GM12878 (cell line): ENCODE measurements around the gene GRIA4. TPM values are rescaled to one million over a fixed set of nuclear protein-coding genes. Genes with fewer than 3 reads are reported as not detected.

Experiments
- ATAC-seq: fragments of 200-7000 bp; cut with Tn5 transposase; 3 replicates; pipeline ENCODE4 v1.9.1; 2020; ENCODE audit warnings: mild to moderate bottlenecking, moderate library complexity
- BruUV-seq: library from RNA; stranded (reverse); fragments of 400-500 nt; replicated peaks from 2 replicates; lab custom pipeline; 2021; lab: Mats Ljungman, UMichigan
- CTCF ChIA-PET: fragments of 300-600 bp; sonication (Branson Sonifier 250); formaldehyde crosslinking; extraction: SDS; loops from one replicate; lab custom pipeline; 2021; ENCODE audit warnings: inconsistent platforms; lab: Yijun Ruan, JAX
- POLR2A ChIA-PET: fragments of 350-600 bp; formaldehyde crosslinking; extraction: SDS; loops from one replicate; lab custom pipeline; 2021; ENCODE audit warnings: inconsistent platforms; lab: Charles Lee
- RAD21 ChIA-PET: fragments of 300-600 bp; sonication (Branson Sonifier 250); formaldehyde crosslinking; loops from one replicate; lab custom pipeline; 2023; ENCODE audit warnings: antibody characterized with exemption; ENCODE audit not compliant: unreplicated experiment; lab: Charles Lee
- SMC1A ChIA-PET: fragments of 300-600 bp; sonication (Branson Sonifier 250); formaldehyde crosslinking; loops from one replicate; lab custom pipeline; 2023; ENCODE audit not compliant: unreplicated experiment, uncharacterized antibody; lab: Charles Lee
- DNase-seq: peaks from one replicate; pipeline ENCODE4 v3.0.0-alpha.2; 2011; ENCODE audit warnings: low read depth, low spot score
- FAIRE-seq: peaks from 3 replicates; lab custom pipeline; 2011; peaks lifted over from hg19 to GRCh38; lab: Jason Lieb, UNC
- H2AFZ ChIP-seq: 2 replicates; pipeline ENCODE4 v1.6.0; 2011; ENCODE audit warnings: low read depth, low read length, control low read depth; ENCODE audit not compliant: control insufficient read depth
- H3K27ac ChIP-seq: 2 replicates; pipeline ENCODE4 v1.5.1; 2011; ENCODE audit warnings: control low read depth; ENCODE audit not compliant: control insufficient read depth, insufficient read depth
- H3K27me3 ChIP-seq, 2 experiments: replicated peaks in 1 of 2; 2 replicates each; pipeline versions ENCODE4 v1.6.0 to v1.6.1; 2011; ENCODE audit warnings: low read length in 1 of 2; ENCODE audit not compliant: control insufficient read depth in 2 of 2, insufficient read depth in 2 of 2
- H3K36me3 ChIP-seq, 2 experiments: 2 replicates each; pipeline ENCODE4 v1.5.1; 2011; ENCODE audit warnings: low read length in 1 of 2; ENCODE audit not compliant: control insufficient read depth in 2 of 2, insufficient read depth in 2 of 2
- H3K4me1 ChIP-seq: 2 replicates; pipeline ENCODE4 v1.6.1; 2011; ENCODE audit warnings: mild to moderate bottlenecking, low read length, moderate library complexity, mixed read lengths; ENCODE audit not compliant: control insufficient read depth, insufficient read depth
- H3K4me2 ChIP-seq: 2 replicates; pipeline ENCODE4 v1.6.0; 2011; ENCODE audit warnings: control low read depth; ENCODE audit not compliant: control insufficient read depth, insufficient read depth
- H3K4me3 ChIP-seq: fragments of 200-600 bp; sonication (generic); 2 replicates; pipeline ENCODE4 v1.5.1; 2016
- H3K79me2 ChIP-seq: 2 replicates; pipeline ENCODE4 v1.6.0; 2011; ENCODE audit warnings: low read length; ENCODE audit not compliant: control insufficient read depth, insufficient read depth
- H3K9ac ChIP-seq: 2 replicates; pipeline ENCODE4 v1.8.0; 2011; ENCODE audit warnings: low read length, control low read depth, mixed read lengths; ENCODE audit not compliant: control insufficient read depth, insufficient read depth
- H3K9me3 ChIP-seq: replicated peaks from 3 replicates; pipeline ENCODE4 v1.5.1; 2011; ENCODE audit warnings: mild to moderate bottlenecking, low read length; ENCODE audit not compliant: control insufficient read depth, insufficient read depth
- H4K20me1 ChIP-seq: 2 replicates; pipeline ENCODE4 v1.6.0; 2011; ENCODE audit not compliant: control insufficient read depth, insufficient read depth
- ASH2L ChIP-seq: fragments of 300-600, 200-600 bp; sonication (generic); IDR thresholded peaks from 2 replicates; pipeline ENCODE4 v1.6.1; 2017; ENCODE audit warnings: low read depth, mild to moderate bottlenecking, borderline replicate concordance
- BHLHE40 ChIP-seq, 2 experiments: fragments of 450-650 bp in 1 of 2; IDR thresholded peaks; 2 replicates each; pipeline ENCODE4 v1.6.1; 2011 to 2017; ENCODE audit warnings: low read depth in 2 of 2, borderline replicate concordance in 1 of 2, improper control_type of control experiment in 1 of 2, low read length in 1 of 2, mild to moderate bottlenecking in 1 of 2
- CREM ChIP-seq: IDR thresholded peaks from 2 replicates; pipeline ENCODE4 v1.6.1; 2014; ENCODE audit warnings: antibody characterized with exemption, low read depth
- FOXM1 ChIP-seq: IDR thresholded peaks from 2 replicates; pipeline ENCODE4 v1.6.1; 2012; ENCODE audit warnings: low read depth, mild to moderate bottlenecking, inconsistent platforms, low read length, moderate library complexity
- GATAD2B ChIP-seq: fragments of 450-650 bp; conservative IDR thresholded peaks from 2 replicates; pipeline ENCODE4 v1.6.1; 2017; ENCODE audit warnings: low read depth, mild to moderate bottlenecking, moderate library complexity
- LARP7 ChIP-seq: fragments of 450-650 bp; IDR thresholded peaks from 2 replicates; pipeline ENCODE4 v1.6.1; 2017; ENCODE audit warnings: mild to moderate bottlenecking
- PAX8 ChIP-seq: fragments of 450-650 bp; IDR thresholded peaks from 2 replicates; pipeline ENCODE4 v1.6.1; 2017; ENCODE audit warnings: mild to moderate bottlenecking, moderate library complexity
- TCF12 ChIP-seq: IDR thresholded peaks from 2 replicates; pipeline ENCODE4 v1.6.1; 2011; ENCODE audit warnings: low read depth, mild to moderate bottlenecking, low read length
- ZNF384 ChIP-seq: IDR thresholded peaks from 2 replicates; pipeline ENCODE4 v1.6.1; 2012; ENCODE audit warnings: low read depth, mild to moderate bottlenecking, low read length, improper control_type of control experiment, borderline replicate concordance
- WGBS: methylation state at CpG from one replicate; pipeline ENCODE4 v1.1.6; 2016; ENCODE audit warnings: low lambda C conversion rate; ENCODE audit not compliant: insufficient replicate concordance, insufficient coverage; ENCODE audit errors: missing lambda C conversion rate; 5-methylcytosine and 5-hydroxymethylcytosine counted together
- in situ Hi-C: fragments of 300-500 bp; cut with MboI; formaldehyde crosslinking; loops from 9 replicates; pipeline ENCODE4 v1.14.3; 2018; ENCODE audit warnings: mixed read lengths
- intact Hi-C: fragments of 100-400 bp; cut with micrococcal nuclease; formaldehyde crosslinking; loops from one replicate; pipeline ENCODE4 v1.14.2; 2022; ENCODE audit not compliant: unreplicated experiment
- polyA plus RNA-seq, 11 experiments: library from polyadenylated mRNA; depleted of rRNA in 4 of 11; unstranded in 6 of 11; stranded (reverse) in 5 of 11; fragments of >200 nt; fragmentation: Nextera tagmentation in 4 of 11; fragmentation: Illumina TruSeq in 1 of 11; extraction: Ambion mirVana in 4 of 11; extraction: Trizol in 1 of 11; gene quantifications; 1 replicate in 1 of 11; 2 replicates in 10 of 11; pipeline versions ENCODE4 v1.2.1 to v1.2.3, GENCODE V29; 2011 to 2016; ENCODE audit warnings: inconsistent platforms in 2 of 11, missing spikeins in 2 of 11, low read depth in 1 of 11
- total RNA-seq, 4 experiments: library from RNA; depleted of rRNA in 3 of 4; stranded (reverse); fragments of >200 nt in 3 of 4; fragmentation: Illumina TruSeq in 1 of 4; extraction: Trizol in 1 of 4; gene quantifications; 2 replicates each; pipeline versions ENCODE4 v1.2.1 to v1.2.3, GENCODE V29; 2013 to 2021
- TF ChIP-seq, protein P1 (sequence below): IDR thresholded peaks from 2 replicates; pipeline ENCODE4 v1.6.1; 2012; ENCODE audit warnings: low read depth, low read length, improper control_type of control experiment
- TF ChIP-seq, protein P2 (sequence below): IDR thresholded peaks from 2 replicates; pipeline ENCODE4 v1.6.1; 2011; ENCODE audit warnings: borderline replicate concordance, low read depth, mild to moderate bottlenecking, moderate library complexity, mixed read lengths, low read length; ENCODE audit not compliant: insufficient read depth; ENCODE audit errors: extremely low read length
- TF ChIP-seq, protein P3 (sequence below): fragments of 450-650 bp; IDR thresholded peaks from 2 replicates; pipeline ENCODE4 v1.6.1; 2017; ENCODE audit warnings: low read depth, mild to moderate bottlenecking, moderate library complexity

GRIA4 gene
- total and polyA plus RNA-seq, 10 of the 15 experiments (the other 5 are each of a cell fraction or from before 2014, with no cell fraction given): 0.04 TPM; not detected in 9

DNA sequence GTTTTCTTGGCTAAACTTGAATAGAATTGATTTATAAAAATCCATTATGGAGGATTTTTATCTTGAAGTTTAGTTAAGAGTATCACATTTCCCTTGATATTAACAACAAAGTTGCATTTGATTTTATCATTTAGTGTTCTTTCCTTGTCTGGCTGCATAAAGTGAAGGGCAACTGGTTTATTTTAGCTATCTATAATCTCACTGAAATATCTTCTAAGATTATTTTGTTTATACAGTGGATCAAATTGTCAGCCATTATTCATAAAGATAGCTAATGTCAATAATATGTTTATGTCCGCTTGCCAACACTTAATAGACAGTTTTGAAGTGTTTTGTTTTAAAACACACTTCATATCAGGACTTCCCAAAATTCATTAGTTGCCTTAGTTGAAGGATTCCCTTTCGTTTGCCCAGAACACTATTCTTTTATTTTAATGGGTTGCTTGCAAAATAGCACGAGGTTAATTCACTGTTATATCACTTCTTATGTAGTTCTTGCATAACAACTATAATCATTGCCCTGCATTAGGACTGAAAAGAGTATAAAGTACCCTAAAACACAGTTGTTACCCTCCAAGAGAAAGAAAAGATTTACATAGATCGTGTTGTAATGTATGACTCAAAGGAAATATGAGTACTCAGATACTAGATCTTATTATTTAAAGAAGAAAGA lies 339.2 kb downstream of the GRIA4 start:
- Histone ChIP-seq H3K4me2 (no peak overlapping the region), H3K79me2 (no peaks in the 10 kb centered on the region), H4K20me1 (no peaks in the 10 kb centered on the region), H3K9me3 (no peaks in the 10 kb centered on the region), H3K9ac (no peak overlapping the region), H3K36me3 (no peaks in the 10 kb centered on the region), H3K4me1 (no peaks in the 10 kb centered on the region), H2AFZ (no peak overlapping the region), H3K27me3 (no peaks in the 10 kb centered on the region), H3K27ac (no peak overlapping the region), H3K4me3 (no peak overlapping the region)
- DNase-seq (no peak), ATAC-seq (no peak), FAIRE-seq (no peak)
- intact Hi-C loops (no loop called here), in situ Hi-C loops (no loop called here)
- no peak for TF ChIP-seq BHLHE40 (IDR thresholded peaks at IDR 0.05; ENCODE audit: borderline replicate concordance in 1 of 2, low read depth in 2 of 2, low read length in 1 of 2)
- TF ChIP-seq, protein P1, sequence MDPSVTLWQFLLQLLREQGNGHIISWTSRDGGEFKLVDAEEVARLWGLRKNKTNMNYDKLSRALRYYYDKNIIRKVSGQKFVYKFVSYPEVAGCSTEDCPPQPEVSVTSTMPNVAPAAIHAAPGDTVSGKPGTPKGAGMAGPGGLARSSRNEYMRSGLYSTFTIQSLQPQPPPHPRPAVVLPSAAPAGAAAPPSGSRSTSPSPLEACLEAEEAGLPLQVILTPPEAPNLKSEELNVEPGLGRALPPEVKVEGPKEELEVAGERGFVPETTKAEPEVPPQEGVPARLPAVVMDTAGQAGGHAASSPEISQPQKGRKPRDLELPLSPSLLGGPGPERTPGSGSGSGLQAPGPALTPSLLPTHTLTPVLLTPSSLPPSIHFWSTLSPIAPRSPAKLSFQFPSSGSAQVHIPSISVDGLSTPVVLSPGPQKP: no peak
- 2% methylated on average over 4 of the region's 4 CpGs for WGBS
- ChIA-PET POLR2A (no interaction called here), RAD21 (no interaction called here), SMC1A (interaction anchor here (1.5 kb wide), 1 partner anchor 61 kb away, joined by 3 read pairs; no protein-coding TSS in a partner anchor), CTCF (interaction anchor here (1.1 kb wide), 1 partner anchor 72 kb away, joined by 3 read pairs; no protein-coding TSS in a partner anchor)
- BruUV-seq: no TSS peak

DNA sequence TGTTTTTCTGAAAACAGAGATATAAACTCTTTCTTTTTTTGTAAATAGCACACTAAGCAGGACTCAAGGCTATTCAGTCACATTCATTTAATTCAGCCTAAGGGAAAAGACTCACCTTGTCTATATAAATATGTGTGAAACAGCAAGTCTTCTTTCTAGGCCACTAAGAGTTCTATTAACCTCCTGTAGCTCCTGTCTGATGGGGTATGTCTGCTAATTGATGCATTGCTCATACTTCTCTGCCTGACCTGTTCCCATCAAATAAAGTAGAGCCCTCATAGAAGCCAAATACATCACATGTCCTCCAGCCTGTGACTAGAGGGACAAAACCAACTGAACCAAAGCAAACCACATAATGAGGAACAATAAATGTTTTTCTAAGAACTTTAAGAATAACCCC lies 344.0 kb downstream of the GRIA4 start:
- H3K9me3 ChIP-seq: no peaks in the 10 kb centered on the region
- BruUV-seq: no TSS peak
- intact Hi-C loops: no loop called here
- no peak overlapping the region for H3K4me2 ChIP-seq
- no peak overlapping the region for H3K9ac ChIP-seq
- no peaks in the 10 kb centered on the region for H3K4me1 ChIP-seq
- in situ Hi-C loops: no loop called here
- H3K4me3 ChIP-seq: no peak overlapping the region
- DNase-seq (no peak), ATAC-seq (no peak), FAIRE-seq (no peak)
- H2AFZ ChIP-seq: no peak overlapping the region
- no peaks in the 10 kb centered on the region for H3K36me3 ChIP-seq
- ChIA-PET POLR2A (no interaction called here), SMC1A (no interaction called here), RAD21 (no interaction called here), CTCF (no interaction called here)
- no peaks in the 10 kb centered on the region for H4K20me1 ChIP-seq
- no peaks in the 10 kb centered on the region for H3K79me2 ChIP-seq
- no peaks in the 10 kb centered on the region for H3K27me3 ChIP-seq
- no peak overlapping the region for H3K27ac ChIP-seq
- TF ChIP-seq, protein P2, sequence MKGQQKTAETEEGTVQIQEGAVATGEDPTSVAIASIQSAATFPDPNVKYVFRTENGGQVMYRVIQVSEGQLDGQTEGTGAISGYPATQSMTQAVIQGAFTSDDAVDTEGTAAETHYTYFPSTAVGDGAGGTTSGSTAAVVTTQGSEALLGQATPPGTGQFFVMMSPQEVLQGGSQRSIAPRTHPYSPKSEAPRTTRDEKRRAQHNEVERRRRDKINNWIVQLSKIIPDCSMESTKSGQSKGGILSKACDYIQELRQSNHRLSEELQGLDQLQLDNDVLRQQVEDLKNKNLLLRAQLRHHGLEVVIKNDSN: no peak
- no peak for TF ChIP-seq FOXM1
- no peak for TF ChIP-seq ZNF384
- TF ChIP-seq, protein P3, sequence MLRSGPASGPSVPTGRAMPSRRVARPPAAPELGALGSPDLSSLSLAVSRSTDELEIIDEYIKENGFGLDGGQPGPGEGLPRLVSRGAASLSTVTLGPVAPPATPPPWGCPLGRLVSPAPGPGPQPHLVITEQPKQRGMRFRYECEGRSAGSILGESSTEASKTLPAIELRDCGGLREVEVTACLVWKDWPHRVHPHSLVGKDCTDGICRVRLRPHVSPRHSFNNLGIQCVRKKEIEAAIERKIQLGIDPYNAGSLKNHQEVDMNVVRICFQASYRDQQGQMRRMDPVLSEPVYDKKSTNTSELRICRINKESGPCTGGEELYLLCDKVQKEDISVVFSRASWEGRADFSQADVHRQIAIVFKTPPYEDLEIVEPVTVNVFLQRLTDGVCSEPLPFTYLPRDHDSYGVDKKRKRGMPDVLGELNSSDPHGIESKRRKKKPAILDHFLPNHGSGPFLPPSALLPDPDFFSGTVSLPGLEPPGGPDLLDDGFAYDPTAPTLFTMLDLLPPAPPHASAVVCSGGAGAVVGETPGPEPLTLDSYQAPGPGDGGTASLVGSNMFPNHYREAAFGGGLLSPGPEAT: no peak
- TF ChIP-seq, protein P1: no peak
- TF ChIP-seq ASH2L: no peak
- TF ChIP-seq TCF12: no peak
- no peak for TF ChIP-seq LARP7
- TF ChIP-seq GATAD2B: no peak
- no peak for TF ChIP-seq CREM
- TF ChIP-seq PAX8: no peak
